OCI-LY7 (cell line): Measurements from ENCODE around the gene TRIM33. TPM values are rescaled to one million over a fixed set of nuclear protein-coding genes. Genes with fewer than 3 reads are reported as not detected.

ENCODE experiments used
- BruUV-seq: library from RNA; stranded (reverse); fragments of 400-500 nt; replicated peaks from 2 replicates; lab custom pipeline; 2021; lab: Mats Ljungman, UMichigan
- CTCF ChIA-PET: fragments of 300-600 bp; sonication (Branson Sonifier 250); formaldehyde crosslinking; loops from one replicate; lab custom pipeline; 2022; ENCODE audit warnings: antibody characterized with exemption; ENCODE audit not compliant: unreplicated experiment; lab: Charles Lee
- POLR2A ChIA-PET: fragments of 300-600 bp; sonication (Branson Sonifier 250); formaldehyde crosslinking; loops from one replicate; lab custom pipeline; 2022; ENCODE audit warnings: antibody characterized with exemption; lab: Charles Lee
- DNase-seq: peaks from one replicate; pipeline ENCODE4 v3.0.0-alpha.2; 2015; ENCODE audit warnings: low spot score
- H2AFZ ChIP-seq: fragments of 200-600 bp; sonication (generic), shearing (Covaris generic); 2 replicates; pipeline ENCODE4 v1.6.1; 2014; ENCODE audit warnings: mild to moderate bottlenecking, antibody characterized with exemption, low read length, moderate library complexity
- H3K27ac ChIP-seq: fragments of 200-600 bp; sonication (generic); 2 replicates; pipeline ENCODE4 v1.5.1; 2014; ENCODE audit warnings: mixed run types, low read depth, mild to moderate bottlenecking, moderate library complexity, low read length, inconsistent platforms; ENCODE audit not compliant: poor library complexity, severe bottlenecking
- H3K36me3 ChIP-seq: fragments of 200-600 bp; sonication (generic); 2 replicates; pipeline ENCODE4 v1.6.1; 2014; ENCODE audit warnings: mild to moderate bottlenecking, antibody characterized with exemption, low read length, moderate library complexity, mixed read lengths; ENCODE audit not compliant: insufficient read depth
- H3K4me1 ChIP-seq: fragments of 200-600 bp; sonication (generic); 2 replicates; pipeline ENCODE4 v1.5.1; 2014; ENCODE audit warnings: mild to moderate bottlenecking, low read length; ENCODE audit not compliant: insufficient read depth, poor library complexity, severe bottlenecking
- H3K4me2 ChIP-seq: fragments of 200-600 bp; sonication (generic); 2 replicates; pipeline ENCODE4 v1.6.1; 2014; ENCODE audit warnings: mild to moderate bottlenecking, low read length
- H3K4me3 ChIP-seq: fragments of 200-600 bp; sonication (generic); 2 replicates; pipeline ENCODE4 v1.5.1; 2014; ENCODE audit warnings: mild to moderate bottlenecking, low read depth, low read length; ENCODE audit not compliant: poor library complexity, severe bottlenecking
- H3K79me2 ChIP-seq: fragments of 200-600 bp; sonication (generic); 2 replicates; pipeline ENCODE4 v1.6.1; 2016; ENCODE audit warnings: low read depth, mild to moderate bottlenecking, low read length, moderate library complexity, mixed read lengths; ENCODE audit not compliant: insufficient read depth
- H3K9me2 ChIP-seq: fragments of 200-600 bp; sonication (generic); 2 replicates; pipeline ENCODE4 v1.6.1; 2016; ENCODE audit warnings: mild to moderate bottlenecking, low read length, mixed read lengths; ENCODE audit not compliant: insufficient read depth
- H3K9me3 ChIP-seq: fragments of 200-600 bp; sonication (generic); 2 replicates; pipeline ENCODE4 v1.6.1; 2014; ENCODE audit warnings: mild to moderate bottlenecking, mixed run types, low read length, mixed read lengths
- H4K20me1 ChIP-seq: fragments of 200-600 bp; sonication (generic); 2 replicates; pipeline ENCODE4 v1.6.1; 2014; ENCODE audit warnings: mild to moderate bottlenecking, antibody characterized with exemption, low read length, moderate library complexity, mixed read lengths; ENCODE audit not compliant: insufficient read depth
- CTCF ChIP-seq: fragments of 200-600 bp; sonication (generic); conservative IDR thresholded peaks from 2 replicates; pipeline ENCODE4 v1.5.1; 2014; ENCODE audit warnings: mild to moderate bottlenecking, antibody characterized with exemption, low read length, moderate library complexity, mixed read lengths
- EZH2phosphoT487 ChIP-seq: fragments of 200-600 bp; sonication (generic); IDR thresholded peaks from 2 replicates; pipeline ENCODE4 v1.6.1; 2018; ENCODE audit warnings: low read depth, borderline replicate concordance, mild to moderate bottlenecking, mixed run types, antibody characterized with exemption, low read length, moderate library complexity, mixed read lengths
- intact Hi-C: fragments of 100-400 bp; cut with micrococcal nuclease; formaldehyde crosslinking; loops from one replicate; pipeline ENCODE4 v1.10.0; 2022; ENCODE audit not compliant: unreplicated experiment
- total RNA-seq, 2 experiments: library from RNA; depleted of rRNA in 1 of 2; stranded (reverse); fragments of >200 nt in 1 of 2; shearing (Covaris generic) in 1 of 2; gene quantifications; 2 replicates each; pipeline ENCODE4 v1.2.3, GENCODE V29; 2014 to 2022

TRIM33 gene
- total RNA-seq, 2 experiments from 2014 or later, result 43.0 to 44.7 TPM

GRCh38 chr1:114397601-114398000, 113.4 kb downstream of the TRIM33 start:
- peaks cover 88% of the 10 kb centered on the region for H3K36me3 ChIP-seq
- TF ChIP-seq CTCF (no peak), EZH2phosphoT487 (no peak)
- no peak overlapping the region for H3K4me3 ChIP-seq
- POLR2A ChIA-PET, result interaction anchor here (0.5 to 0.7 kb wide), 2 partner anchors 36 to 252 kb away, joined by 3 read pairs; no protein-coding TSS in a partner anchor
- H3K9me2 ChIP-seq, result no peaks in the 10 kb centered on the region
- no peaks in the 10 kb centered on the region for H3K9me3 ChIP-seq
- no TSS peak for BruUV-seq
- no peaks in the 10 kb centered on the region for H3K79me2 ChIP-seq
- H3K4me1 ChIP-seq, result no peaks in the 10 kb centered on the region
- H3K4me2 ChIP-seq, result no peak overlapping the region
- intact Hi-C loops, result no loop called here
- CTCF ChIA-PET, result no interaction called here
- no peak overlapping the region for H2AFZ ChIP-seq
- H4K20me1 ChIP-seq, result no peaks in the 10 kb centered on the region
- no peak for DNase-seq
- no peak overlapping the region for H3K27ac ChIP-seq

GRCh38 chr1:114395863-114396262, 115.1 kb downstream of the TRIM33 start:
- no peaks in the 10 kb centered on the region for H3K79me2 ChIP-seq
- no peaks in the 10 kb centered on the region for H4K20me1 ChIP-seq
- H2AFZ ChIP-seq, result no peak overlapping the region
- DNase-seq, result no peak
- H3K36me3 ChIP-seq, result peaks cover 84% of the 10 kb centered on the region
- H3K4me1 ChIP-seq, result no peaks in the 10 kb centered on the region
- no peaks in the 10 kb centered on the region for H3K9me2 ChIP-seq
- BruUV-seq, result no TSS peak
- ChIA-PET CTCF (no interaction called here), POLR2A (no interaction called here)
- H3K4me2 ChIP-seq, result no peak overlapping the region
- no peak overlapping the region for H3K4me3 ChIP-seq
- TF ChIP-seq CTCF (no peak), EZH2phosphoT487 (no peak)
- no peak overlapping the region for H3K27ac ChIP-seq
- intact Hi-C loops, result no loop called here
- H3K9me3 ChIP-seq, result no peaks in the 10 kb centered on the region

GRCh38 chr1:114390960-114391359, 120.0 kb downstream of the TRIM33 start:
- Histone ChIP-seq H3K4me2 (no peak overlapping the region), H3K4me1 (no peaks in the 10 kb centered on the region), H3K36me3 (peaks cover 40% of the 10 kb centered on the region), H4K20me1 (no peaks in the 10 kb centered on the region), H3K9me2 (no peaks in the 10 kb centered on the region), H2AFZ (no peak overlapping the region), H3K9me3 (no peaks in the 10 kb centered on the region), H3K27ac (no peak overlapping the region), H3K79me2 (no peaks in the 10 kb centered on the region), H3K4me3 (no peak overlapping the region)
- BruUV-seq, result no TSS peak
- TF ChIP-seq CTCF (no peak), EZH2phosphoT487 (no peak)
- no peak for DNase-seq
- ChIA-PET POLR2A (interaction anchor here (0.6 to 0.7 kb wide), 2 partner anchors 34 to 1335 kb away, joined by 3 to 7 read pairs; no protein-coding TSS in a partner anchor), CTCF (no interaction called here)
- intact Hi-C loops, result no loop called here
